CD8-positive, alpha-beta memory T cell (primary cell): ENCODE results near the gene MARS2. TPM values are rescaled to one million over a fixed set of nuclear protein-coding genes. Genes with fewer than 3 reads are reported as not detected.
"Not testable (repeated sequence)": the region's sequence is repeated elsewhere in the genome, so short reads cannot be mapped to it uniquely, and the experiment has no call there.

Source experiments
- CTCF ChIA-PET: fragments of 350-600 bp; sonication (Branson Sonifier 250); formaldehyde crosslinking; loops from one replicate; lab custom pipeline; 2021; ENCODE audit warnings: antibody characterized with exemption; lab: Charles Lee
- POLR2A ChIA-PET: fragments of 350-600 bp; sonication (Branson Sonifier 250); formaldehyde crosslinking; loops from one replicate; lab custom pipeline; 2021; ENCODE audit warnings: antibody characterized with exemption; lab: Charles Lee
- DNase-seq, 5 donors: peaks; one replicate each; pipeline versions ENCODE4 v3.0.0 to v3.0.0-alpha.2; 2020 to 2022; ENCODE audit warnings: mixed read lengths in 1 of 5
- H3K27ac ChIP-seq: one replicate; pipeline ENCODE4 v1.7.0; 2013; ENCODE audit warnings: low read depth, mild to moderate bottlenecking, low read length, moderate library complexity
- H3K27me3 ChIP-seq: 2 replicates; pipeline ENCODE4 v1.7.0; 2013; ENCODE audit warnings: low read length, mild to moderate bottlenecking; ENCODE audit not compliant: insufficient read depth, poor library complexity, severe bottlenecking
- H3K36me3 ChIP-seq: 2 replicates; pipeline ENCODE4 v1.7.0; 2013; ENCODE audit warnings: mild to moderate bottlenecking, low read length, moderate library complexity; ENCODE audit not compliant: insufficient read depth
- H3K4me1 ChIP-seq: 2 replicates; pipeline ENCODE4 v1.7.0; 2013; ENCODE audit warnings: mild to moderate bottlenecking, low read length, moderate library complexity; ENCODE audit not compliant: insufficient read depth
- H3K4me3 ChIP-seq: 2 replicates; pipeline ENCODE4 v1.7.0; 2013; ENCODE audit warnings: mild to moderate bottlenecking, low read length
- H3K9me3 ChIP-seq: 2 replicates; pipeline ENCODE4 v1.7.0; 2013; ENCODE audit warnings: mild to moderate bottlenecking, low read length
- H3K27ac Mint-ChIP-seq, 8 donors: one replicate each; pipeline ENCODE4 v1.8.0; 2020 to 2021; ENCODE audit warnings: mixed read lengths in 8 of 8, mild to moderate bottlenecking in 6 of 8, inconsistent platforms in 3 of 8, moderate library complexity in 3 of 8
- H3K27me3 Mint-ChIP-seq, 2 donors: one replicate each; pipeline ENCODE4 v1.8.0; 2020 to 2021; ENCODE audit warnings: mixed read lengths in 2 of 2, mild to moderate bottlenecking in 1 of 2, moderate library complexity in 1 of 2
- H3K36me3 Mint-ChIP-seq, 3 donors: one replicate each; pipeline ENCODE4 v1.8.0; 2020 to 2021; ENCODE audit warnings: mixed read lengths in 3 of 3, inconsistent platforms in 1 of 3, mild to moderate bottlenecking in 1 of 3
- H3K4me1 Mint-ChIP-seq, 3 donors: one replicate each; pipeline ENCODE4 v1.8.0; 2020 to 2021; ENCODE audit warnings: mixed read lengths in 3 of 3, inconsistent platforms in 1 of 3, mild to moderate bottlenecking in 1 of 3
- H3K4me3 Mint-ChIP-seq, 7 donors: one replicate each; pipeline ENCODE4 v1.8.0; 2020 to 2021; ENCODE audit warnings: mixed read lengths in 7 of 7, mild to moderate bottlenecking in 6 of 7, moderate library complexity in 4 of 7, inconsistent platforms in 2 of 7
- H3K9me3 Mint-ChIP-seq, 5 donors: one replicate each; pipeline ENCODE4 v1.8.0; 2020 to 2022; ENCODE audit warnings: mixed read lengths in 5 of 5, mild to moderate bottlenecking in 3 of 5, moderate library complexity in 2 of 5, inconsistent platforms in 1 of 5
- polyA plus RNA-seq: library from polyadenylated mRNA; unstranded; fragments of 300-500 nt; fragmentation: Illumina TruSeq; gene quantifications from one replicate; pipeline ENCODE4 v1.2.3, GENCODE V29; 2021
- total RNA-seq, 2 experiments: library from RNA; stranded (reverse); gene quantifications; one replicate each; pipeline ENCODE4 v1.2.3, GENCODE V29; 2021

The MARS2 gene
- total and polyA plus RNA-seq, 3 experiments from 2014 or later: 8.5 to 27.9 (median 27.1) TPM

DNA sequence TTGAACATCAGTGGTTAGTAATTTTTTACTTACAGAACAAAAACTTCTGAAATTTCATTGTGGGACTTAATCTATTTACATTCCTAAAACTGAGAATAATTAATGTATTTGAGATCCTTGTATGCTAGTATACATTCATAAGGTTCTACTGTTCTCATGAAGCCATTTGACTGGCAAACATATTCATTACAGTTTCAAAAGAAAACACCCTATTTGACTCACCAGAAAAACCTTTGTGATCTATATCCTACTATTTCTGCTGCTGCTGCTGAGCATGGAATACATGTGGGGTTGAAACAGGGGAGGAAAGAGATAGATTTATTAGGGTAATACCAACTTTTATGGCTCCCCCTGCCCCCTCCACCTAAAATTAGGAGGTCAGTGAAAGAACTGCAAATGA lies 21.8 kb downstream of the MARS2 start:
- Histone ChIP-seq H3K9me3 (no peaks in the 10 kb centered on the region), H3K4me1 (no peaks in the 10 kb centered on the region), H3K36me3 (no peaks in the 10 kb centered on the region), H3K4me3 (no peak overlapping the region), H3K27me3 (no peaks in the 10 kb centered on the region), H3K27ac (no peak overlapping the region)
- POLR2A ChIA-PET: no interaction called here
- H3K9me3 Mint-ChIP-seq: peaks cover 0 to 10% (median 5%) of the 10 kb centered on the region in 5 donors
- H3K4me1 Mint-ChIP-seq: no peaks in the 10 kb centered on the region
- peaks cover 3 to 6% of the 10 kb centered on the region in 2 donors for H3K27me3 Mint-ChIP-seq
- H3K27ac Mint-ChIP-seq: no peak overlapping the region
- CTCF ChIA-PET: no interaction called here
- no peak overlapping the region for H3K4me3 Mint-ChIP-seq
- H3K36me3 Mint-ChIP-seq: peaks cover 0 to 7% (median 2%) of the 10 kb centered on the region in 3 donors
- no peak for DNase-seq

DNA sequence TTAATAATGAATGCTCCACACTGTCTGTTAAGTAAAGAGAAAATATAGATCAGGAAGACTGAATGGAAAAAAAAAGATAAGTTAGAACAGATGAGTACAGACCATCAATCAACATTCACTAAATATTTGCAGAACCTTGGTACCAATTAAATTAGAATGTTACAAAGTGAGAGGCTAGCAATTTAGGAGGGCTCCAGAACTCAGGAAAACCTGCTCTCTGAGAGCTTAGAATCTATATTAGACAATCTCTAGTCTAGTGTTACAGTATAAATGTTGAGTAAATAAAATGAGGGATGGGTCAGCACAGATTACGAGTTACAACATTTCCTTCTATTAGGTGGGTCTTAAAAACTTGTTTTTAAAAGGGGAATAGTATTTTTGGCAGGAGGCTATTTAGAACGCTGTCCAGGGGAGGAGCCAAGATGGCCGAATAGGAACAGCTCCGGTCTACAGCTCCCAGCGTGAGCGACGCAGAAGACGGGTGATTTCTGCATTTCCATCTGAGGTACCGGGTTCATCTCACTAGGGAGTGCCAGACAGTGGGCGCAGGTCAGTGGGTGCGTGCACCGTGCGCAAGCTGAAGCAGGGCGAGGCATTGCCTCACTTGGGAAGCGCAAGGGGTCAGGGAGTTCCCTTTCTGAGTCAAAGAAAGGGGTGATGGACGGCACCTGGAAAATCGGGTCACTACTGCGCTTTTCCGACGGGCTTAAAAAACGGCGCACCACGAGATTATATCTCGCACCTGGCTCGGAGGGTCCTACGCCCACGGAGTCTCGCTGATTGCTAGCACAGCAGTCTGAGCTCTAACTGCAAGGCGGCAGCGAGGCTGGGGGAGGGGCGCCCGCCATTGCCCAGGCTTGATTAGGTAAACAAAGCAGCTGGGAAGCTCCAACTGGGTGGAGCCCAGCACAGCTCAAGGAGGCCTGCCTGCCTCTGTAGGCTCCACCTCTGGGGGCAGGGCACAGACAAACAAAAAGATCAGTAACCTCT lies 23.7 kb downstream of the MARS2 start:
- H3K4me3 ChIP-seq, H3K4me3 Mint-ChIP-seq, H3K9me3 ChIP-seq, POLR2A ChIA-PET, H3K27me3 ChIP-seq, CTCF ChIA-PET, H3K4me1 ChIP-seq, H3K27ac Mint-ChIP-seq, H3K27ac ChIP-seq, H3K27me3 Mint-ChIP-seq, H3K36me3 ChIP-seq, DNase-seq, H3K36me3 Mint-ChIP-seq, H3K4me1 Mint-ChIP-seq: not testable (repeated sequence)
- peaks cover 0 to 13% (median 5%) of the 10 kb centered on the region in 5 donors for H3K9me3 Mint-ChIP-seq

DNA sequence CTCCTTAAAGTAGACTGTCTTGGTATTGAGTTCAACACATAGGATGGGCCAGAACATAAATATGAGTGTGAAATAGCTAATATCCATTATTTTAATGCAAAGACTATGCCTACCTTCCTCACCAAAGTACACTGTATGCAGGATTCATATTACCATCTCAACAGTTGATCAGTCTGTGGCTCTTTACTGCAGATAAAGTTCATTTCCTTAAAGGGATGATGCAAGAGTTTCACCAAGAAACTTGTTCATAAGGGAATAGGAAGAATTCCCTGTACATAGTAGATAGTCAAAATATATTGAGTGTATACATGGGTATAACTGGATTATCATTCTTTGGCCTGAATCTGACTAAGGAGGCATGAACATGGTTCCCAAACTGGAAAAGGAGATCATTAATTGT lies 35.0 kb downstream of the MARS2 start:
- Mint-ChIP-seq H3K27me3 (peaks cover 0 to 27% of the 10 kb centered on the region in 2 donors), H3K4me1 (no peaks in the 10 kb centered on the region), H3K9me3 (peaks cover 0 to 27% (median 2%) of the 10 kb centered on the region in 5 donors), H3K27ac (no peak overlapping the region), H3K4me3 (no peak overlapping the region), H3K36me3 (peaks cover 0 to 16% (median 0%) of the 10 kb centered on the region in 3 donors)
- CTCF ChIA-PET: no interaction called here
- Histone ChIP-seq H3K27me3 (no peaks in the 10 kb centered on the region), H3K36me3 (no peaks in the 10 kb centered on the region), H3K9me3 (no peaks in the 10 kb centered on the region), H3K4me1 (no peaks in the 10 kb centered on the region), H3K4me3 (no peak overlapping the region), H3K27ac (no peak overlapping the region)
- no peak for DNase-seq
- POLR2A ChIA-PET: no interaction called here

Other genes with a start within 250 kb of the MARS2 start
- 1,000 to 10,000 TPM; 1,152 to 1,183 TPM for gene HSPD1, start 205.5 kb upstream of the MARS2 start, total RNA-seq
- 110 TPM for gene HSPD1, start 205.5 kb upstream of the MARS2 start, polyA plus RNA-seq
- 100 to 1,000 TPM; 449 to 476 TPM for gene HSPE1, start 205.0 kb upstream of the MARS2 start, total RNA-seq
- gene HSPE1, start 205.0 kb upstream of the MARS2 start, polyA plus RNA-seq: 141 TPM
- 10 to 100 TPM; 21.9 to 26.2 TPM for gene MOB4, start 189.3 kb upstream of the MARS2 start, total RNA-seq
- 26.1 TPM for gene MOB4, start 189.3 kb upstream of the MARS2 start, polyA plus RNA-seq
- gene RFTN2, start 29.8 kb upstream of the MARS2 start, total RNA-seq: under 1 TPM in 1 of 2 experiments, not detected in 1; 0.09 TPM
- 0.06 TPM for gene RFTN2, start 29.8 kb upstream of the MARS2 start, polyA plus RNA-seq
- not detected for gene BOLL, start 80.0 kb downstream of the MARS2 start, total RNA-seq
- not detected for gene BOLL, start 80.0 kb downstream of the MARS2 start, polyA plus RNA-seq
- under 1 TPM; 0.70 to 0.71 TPM for gene PLCL1, start 99.2 kb downstream of the MARS2 start, total RNA-seq
- 2.0 TPM for gene PLCL1, start 99.2 kb downstream of the MARS2 start, polyA plus RNA-seq